NCI-H146 (cell line): ENCODE measurements around the gene FLOT1.

Source experiments
- DNase-seq: peaks from one replicate; lab custom pipeline; 2025; lab: John Stamatoyannopoulos, UW

Gene FLOT1

GRCh38 chr6:30742316-30743098 lies at the start of gene FLOT1:
Gene FLOT1 (minus strand): TSS chr6:30742687. CDS start chr6:30742189, 498 bp downstream.
- DNase-seq, result peak; percentile 96

GRCh38 chr6:30790724-30791383 lies 48.4 kb upstream of the FLOT1 start:
- DNase-seq, result no peak

DNA sequence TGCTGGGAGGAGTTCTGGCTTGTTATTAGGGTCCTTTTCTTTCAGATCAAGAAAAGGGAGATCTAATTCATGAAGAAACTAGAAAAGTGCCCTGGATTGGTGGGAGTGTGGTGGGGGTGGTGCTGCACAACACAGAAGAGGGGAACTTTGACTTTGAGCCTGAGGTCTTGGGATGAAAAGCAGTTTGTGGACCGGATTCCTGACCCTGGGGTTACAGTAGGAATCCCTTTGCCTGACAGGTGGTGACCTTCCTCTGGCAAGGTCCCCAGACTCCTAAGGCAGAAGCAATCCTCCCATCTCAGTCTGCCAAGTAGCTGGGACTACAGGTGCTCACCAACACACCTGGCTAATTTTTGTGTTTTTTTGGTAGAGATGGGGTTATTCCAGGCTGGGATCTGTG lies 47.1 kb upstream of the FLOT1 start:
- no peak for DNase-seq

- no peak for DNase-seq
These were observed 45.5 kb upstream of the FLOT1 start for GRCh38 chr6:30787954-30788353.

GRCh38 chr6:30782425-30783014 lies 40.0 kb upstream of the FLOT1 start:
- no peak for DNase-seq

DNA sequence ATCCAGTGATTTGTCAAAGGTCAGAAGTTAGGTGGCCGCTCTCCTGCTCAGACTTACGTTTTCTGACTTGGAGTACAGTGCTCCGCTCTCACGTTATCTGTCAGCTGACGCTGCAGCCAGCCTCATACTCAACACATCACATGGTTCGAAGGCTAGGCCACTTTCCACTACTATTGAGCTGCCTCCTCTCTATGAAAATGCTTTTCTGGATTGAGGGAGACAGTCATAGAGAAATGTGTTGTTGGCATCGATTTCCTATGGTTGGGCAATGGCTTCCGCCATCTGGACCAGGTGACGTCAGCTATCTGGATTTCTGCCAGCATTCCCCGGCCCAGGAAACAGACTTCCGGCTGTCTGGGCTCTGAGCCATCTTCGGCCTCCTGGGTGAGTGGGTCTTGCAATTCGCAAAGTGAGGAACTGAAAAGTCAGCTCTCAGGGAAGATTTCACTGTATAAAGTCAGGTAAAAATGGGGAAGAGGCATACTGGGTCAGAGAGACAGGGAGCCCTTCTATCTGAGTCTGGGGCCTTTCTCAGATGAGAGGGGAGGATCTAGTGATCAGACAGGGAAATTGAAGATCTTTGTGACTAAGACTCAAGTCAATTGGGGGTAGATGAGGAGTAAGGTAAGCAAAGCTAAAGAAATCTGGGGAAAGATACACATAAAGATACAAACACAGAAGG lies 39.4 kb upstream of the FLOT1 start:
- peak; percentile 86 for DNase-seq

DNA sequence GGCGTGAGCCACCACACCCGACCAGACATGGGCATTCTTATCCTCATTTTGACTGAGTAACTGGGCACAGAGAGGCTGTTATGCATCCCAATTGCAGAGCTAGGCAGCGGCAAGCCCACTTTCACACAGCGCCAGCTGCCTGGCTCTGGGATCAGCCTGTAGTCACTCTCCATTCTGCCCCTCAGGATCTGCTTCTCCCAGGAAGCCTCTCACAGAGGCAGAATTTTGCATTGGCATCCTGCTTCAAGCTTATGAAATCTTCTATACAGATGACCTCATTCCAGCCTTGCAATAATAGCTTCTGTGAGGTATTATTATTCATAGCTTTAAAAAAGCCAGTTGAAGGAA lies 38.9 kb upstream of the FLOT1 start:
- no peak for DNase-seq

DNA sequence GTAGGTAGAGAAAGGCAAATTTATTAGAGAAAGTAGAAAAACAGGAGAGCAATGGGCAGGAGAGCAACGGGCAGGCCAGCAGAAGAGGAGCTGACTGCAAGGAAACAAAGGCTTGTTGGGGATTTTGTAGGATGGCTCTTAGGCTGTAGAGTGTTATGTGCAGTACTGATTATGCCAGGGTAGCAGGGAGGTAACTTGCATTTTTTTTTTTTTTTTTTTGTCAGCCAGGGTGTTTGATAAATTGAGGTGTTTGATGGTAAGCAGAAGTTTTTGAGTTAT lies 38.1 kb upstream of the FLOT1 start:
- no peak for DNase-seq

DNA sequence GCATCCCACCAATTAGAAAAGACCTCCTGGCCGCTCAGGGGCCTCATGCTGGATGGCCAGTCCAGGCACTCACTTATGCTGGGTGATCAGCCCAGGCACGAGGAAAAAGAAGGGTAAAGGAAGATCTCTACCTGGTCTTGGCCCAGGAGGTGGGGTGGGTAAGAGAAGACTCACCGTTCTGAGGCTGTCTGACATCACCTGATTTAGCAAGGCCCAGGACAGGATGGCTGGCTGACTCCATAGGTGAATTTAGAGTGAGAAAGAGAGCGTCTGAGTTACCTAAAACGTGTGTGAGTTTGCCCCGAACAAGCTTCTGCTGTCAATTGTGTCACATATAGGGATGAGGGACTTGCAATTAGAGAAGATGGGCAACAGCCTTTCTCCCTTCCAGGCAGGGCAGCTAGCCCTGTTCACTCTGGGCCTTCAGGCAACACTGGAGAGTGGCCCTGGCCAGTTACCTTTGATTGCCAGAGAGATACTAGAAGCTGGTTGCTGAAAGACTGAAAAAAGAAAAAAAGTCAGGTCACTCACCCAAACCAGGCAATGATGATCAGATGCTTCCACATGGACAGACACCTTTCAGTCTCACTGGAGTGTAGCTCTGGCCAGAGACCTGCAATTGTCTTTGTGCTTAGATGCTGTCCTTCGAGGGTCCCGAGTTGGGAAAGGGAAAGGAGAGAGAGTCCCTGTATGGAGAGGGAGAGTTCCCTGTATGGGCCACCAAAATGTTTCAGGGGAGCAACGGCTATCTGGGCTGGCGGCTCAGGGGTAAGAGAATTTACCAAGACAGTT lies 37.6 kb upstream of the FLOT1 start:
- no peak for DNase-seq

GRCh38 chr6:30778001-30778635 lies 35.6 kb upstream of the FLOT1 start:
- DNase-seq, result no peak

DNA sequence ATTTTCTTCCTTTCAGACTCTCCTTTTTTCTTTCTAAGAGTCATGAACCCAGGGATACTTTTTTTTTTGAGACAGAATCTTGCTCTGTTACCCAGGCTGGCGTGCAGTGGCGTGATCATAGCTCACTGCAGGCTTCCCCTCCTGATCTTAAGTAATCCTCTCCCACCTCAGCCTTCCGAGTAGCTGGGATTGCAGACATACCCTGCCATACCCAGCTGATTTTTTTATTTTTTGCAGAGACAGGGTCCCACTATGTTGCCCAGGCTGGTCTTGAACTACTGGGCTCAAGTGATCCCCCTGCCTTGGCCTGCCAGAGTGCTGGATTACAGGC lies 34.6 kb upstream of the FLOT1 start:
- DNase-seq, result no peak

DNA sequence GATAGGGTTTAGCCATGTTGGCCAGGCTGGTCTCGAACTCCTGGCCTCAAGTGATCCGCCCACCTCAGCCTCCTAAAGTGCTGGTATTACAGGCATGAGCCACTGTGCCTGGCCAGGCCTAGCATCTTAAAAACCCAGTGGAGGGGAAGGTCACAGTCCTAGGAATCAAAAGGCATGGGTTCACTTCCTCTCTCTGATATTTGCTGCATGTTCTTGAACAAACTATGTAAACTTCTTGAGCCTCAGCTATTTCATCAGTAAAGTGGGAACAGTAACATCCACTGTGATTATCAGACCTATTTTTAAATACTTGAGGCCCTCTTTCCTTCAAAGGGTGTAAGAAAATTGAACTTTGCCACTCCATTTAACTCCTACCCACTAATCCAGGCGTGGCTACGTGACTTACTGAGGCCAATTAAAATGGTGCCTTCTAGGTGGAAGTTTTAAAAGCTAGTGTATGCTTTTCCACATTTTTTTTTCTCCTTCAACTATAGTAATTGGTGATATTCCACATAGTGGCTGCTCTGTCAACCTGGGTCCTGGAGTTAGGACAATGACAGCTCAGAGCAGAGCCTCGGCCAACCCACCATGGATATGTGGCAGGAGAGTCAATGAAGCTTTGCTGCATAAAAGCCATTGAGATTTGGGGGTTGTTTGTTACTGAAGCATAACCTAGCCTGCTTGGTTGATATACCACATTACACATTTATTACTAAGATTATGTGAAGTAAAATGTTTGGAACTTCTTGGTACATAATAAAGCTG lies 34.1 kb upstream of the FLOT1 start:
- no peak for DNase-seq

- DNase-seq, result no peak
These were observed 32.6 kb upstream of the FLOT1 start for GRCh38 chr6:30775104-30775503.

GRCh38 chr6:30774701-30775100 lies 32.2 kb upstream of the FLOT1 start:
- no peak for DNase-seq

- no peak for DNase-seq
These were observed 28.1 kb upstream of the FLOT1 start for GRCh38 chr6:30770592-30770991.

- no peak for DNase-seq
These were observed 27.5 kb upstream of the FLOT1 start for GRCh38 chr6:30769853-30770524.

GRCh38 chr6:30769088-30769852 lies 26.8 kb upstream of the FLOT1 start:
- DNase-seq, result no peak

DNA sequence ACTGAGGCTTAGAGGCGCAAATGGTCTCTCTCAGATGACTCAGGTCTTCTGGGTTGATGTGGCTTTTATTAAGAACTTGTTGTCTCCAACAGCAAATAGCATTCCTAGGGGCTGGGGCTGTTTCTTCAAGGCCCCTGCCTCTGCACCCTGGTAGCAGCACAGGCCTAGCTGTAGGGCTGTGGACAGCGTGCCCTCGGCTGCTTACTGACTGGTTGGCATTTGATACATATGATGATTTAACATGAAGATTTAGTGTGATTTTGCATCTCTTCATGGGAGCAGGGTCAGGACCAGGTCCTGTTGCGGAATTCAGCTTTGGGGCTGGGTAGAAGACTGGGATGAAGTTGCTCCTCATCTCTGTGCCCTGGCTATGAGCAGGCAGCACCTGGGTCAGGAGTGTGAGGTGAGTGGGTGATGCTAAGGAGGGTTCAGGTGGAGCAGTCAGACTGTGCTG lies 26.2 kb upstream of the FLOT1 start:
- DNase-seq, result no peak

GRCh38 chr6:30767944-30768301 lies 25.4 kb upstream of the FLOT1 start:
- DNase-seq, result no peak
